Lung (tissue), 12 donors: ENCODE measurements around the gene GHRL. TPM values are rescaled to one million over a fixed set of nuclear protein-coding genes. Genes with fewer than 3 reads are reported as not detected.

Experiments
- ATAC-seq: fragments of 200-7000 bp; cut with Tn5 transposase; one replicate; pipeline ENCODE4 v1.9.1; 2020; ENCODE audit warnings: moderate number of reproducible peaks; ENCODE audit not compliant: insufficient read depth, low FRiP score
- DNase-seq, 3 donors: peaks; one replicate each; pipeline ENCODE4 v3.0.0-alpha.2; 2013 to 2017
- H3K27ac ChIP-seq, 2 donors: one replicate each; pipeline ENCODE4 v1.5.1; 2013; ENCODE audit warnings: mild to moderate bottlenecking in 2 of 2, moderate library complexity in 2 of 2, control low read depth in 1 of 2, inconsistent platforms in 1 of 2, low read depth in 1 of 2, low read length in 1 of 2
- H3K27me3 ChIP-seq, 3 donors: one replicate each; pipeline ENCODE4 v1.5.1; 2013; ENCODE audit warnings: low read length in 2 of 3; ENCODE audit not compliant: control insufficient read depth in 3 of 3, insufficient read depth in 3 of 3
- H3K36me3 ChIP-seq, 4 donors: one replicate each; pipeline ENCODE4 v1.5.1; 2013; ENCODE audit warnings: low read length in 4 of 4, mild to moderate bottlenecking in 1 of 4, moderate library complexity in 1 of 4; ENCODE audit not compliant: control insufficient read depth in 4 of 4, insufficient read depth in 4 of 4
- H3K4me1 ChIP-seq, 5 donors: one replicate each; pipeline ENCODE4 v1.5.1; 2013; ENCODE audit warnings: low read length in 5 of 5, mild to moderate bottlenecking in 2 of 5, moderate library complexity in 1 of 5; ENCODE audit not compliant: control insufficient read depth in 5 of 5, insufficient read depth in 5 of 5
- H3K4me3 ChIP-seq: one replicate; pipeline ENCODE4 v1.5.1; 2013; ENCODE audit warnings: mild to moderate bottlenecking, control low read depth, moderate library complexity
- H3K9ac ChIP-seq, 2 donors: one replicate each; pipeline ENCODE4 v1.5.1; 2013; ENCODE audit warnings: low read length in 2 of 2, control low read depth in 1 of 2; ENCODE audit not compliant: insufficient read depth in 1 of 2
- H3K9me3 ChIP-seq, 4 donors: one replicate each; pipeline ENCODE4 v1.5.1; 2013; ENCODE audit warnings: low read length in 3 of 4, mild to moderate bottlenecking in 1 of 4, moderate library complexity in 1 of 4; ENCODE audit not compliant: control insufficient read depth in 4 of 4, insufficient read depth in 3 of 4
- WGBS, 2 donors: extraction: QIAGEN DNeasy Blood & Tissue Kit; methylation state at CpG; one replicate each; pipeline ENCODE4 v1.1.7; 2013; 5-methylcytosine and 5-hydroxymethylcytosine counted together
- polyA plus RNA-seq, 2 donors: library from polyadenylated mRNA; stranded (reverse); fragments of 200-250 nt; gene quantifications; one replicate each; pipeline ENCODE4 v1.2.1, GENCODE V29; 2013
- total RNA-seq, 2 donors: library from RNA; depleted of rRNA in 1 of 2; stranded (reverse); fragments of >200 nt in 1 of 2; gene quantifications; one replicate each; pipeline ENCODE4 v1.2.1, GENCODE V29; 2014 to 2021
- TF ChIP-seq, protein P1 (sequence below): IDR thresholded peaks from 2 replicates; pipeline ENCODE4 v1.5.1; 2012; ENCODE audit warnings: mild to moderate bottlenecking; ENCODE audit errors: control extremely low read depth, extremely low read depth
- donor health status: control.
- donor health status: control.
- donor health status: Bipolar disorder and iron deficiency.
- donor health status: healthy.
- donor health status: DM: yes; HTN: yes; CAD: no.

Gene GHRL
- total and polyA plus RNA-seq, 4 donors, result 5.4 to 28.2 (median 10.7) TPM

DNA sequence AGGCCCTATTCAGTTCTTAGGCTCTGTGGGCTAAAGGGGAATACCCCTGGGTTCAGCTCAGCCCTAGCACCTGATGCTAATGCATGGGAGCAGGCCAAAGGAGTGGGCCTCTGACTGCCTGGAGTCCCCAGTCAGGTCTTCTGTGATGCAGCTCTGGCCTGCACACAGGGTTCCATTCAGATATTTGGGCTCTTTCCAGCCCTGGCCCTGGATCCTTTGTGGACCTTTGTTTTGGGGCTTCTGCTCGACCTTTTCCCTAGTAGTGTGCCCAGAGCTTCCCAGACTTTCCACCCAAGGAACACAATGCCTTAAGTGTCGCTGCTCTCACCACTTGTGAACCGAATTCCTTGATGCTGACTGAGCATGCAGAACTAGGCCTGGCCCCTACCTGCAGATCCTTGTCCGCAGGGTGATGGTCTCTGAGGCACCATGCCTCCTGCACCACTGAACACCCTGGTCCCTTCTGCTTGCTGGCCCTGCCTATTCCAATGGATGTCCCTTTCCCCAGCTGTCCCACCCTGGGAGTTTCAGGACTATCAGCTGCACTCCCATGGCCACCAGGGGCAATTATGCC lies 23.1 kb upstream of the GHRL start:
- H3K4me1 ChIP-seq, result peaks cover 0 to 12% (median 3%) of the 10 kb centered on the region in 5 donors

DNA sequence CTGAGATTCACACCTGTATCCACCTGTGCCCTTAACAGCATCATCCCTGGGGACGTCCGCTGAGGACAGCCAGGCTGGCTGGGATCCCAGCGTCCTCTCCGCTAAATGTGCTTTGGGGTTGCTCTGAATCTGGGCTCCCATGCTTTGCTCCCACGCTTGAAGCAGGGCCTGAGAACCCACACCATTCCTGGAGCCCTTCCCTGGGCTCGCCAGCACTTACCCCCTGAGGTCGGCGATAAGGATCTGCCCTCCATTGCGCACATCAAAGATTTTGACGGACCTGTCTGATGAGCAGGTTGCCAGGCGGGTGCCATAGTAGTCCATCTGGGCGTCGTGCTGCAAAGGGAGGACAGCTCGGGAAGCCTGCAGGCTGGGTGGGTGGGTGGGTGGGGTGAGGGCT lies 22.4 kb upstream of the GHRL start:
- no peaks in the 10 kb centered on the region for H3K27me3 ChIP-seq
- no peak for ATAC-seq

More for the DNA sequence above, 23.1 kb upstream of the GHRL start:
- Histone ChIP-seq H3K27ac (no peak overlapping the region), H3K36me3 (peaks cover 36 to 55% (median 42%) of the 10 kb centered on the region in 4 donors), H3K27me3 (no peaks in the 10 kb centered on the region), H3K4me3 (no peak overlapping the region), H3K9ac (no peak overlapping the region), H3K9me3 (no peaks in the 10 kb centered on the region)
- 94 to 96% methylated on average over 4 of the region's 4 CpGs for WGBS, 2 donors
- DNase-seq, result no peak
- ATAC-seq, result no peak
- TF ChIP-seq, protein P1, sequence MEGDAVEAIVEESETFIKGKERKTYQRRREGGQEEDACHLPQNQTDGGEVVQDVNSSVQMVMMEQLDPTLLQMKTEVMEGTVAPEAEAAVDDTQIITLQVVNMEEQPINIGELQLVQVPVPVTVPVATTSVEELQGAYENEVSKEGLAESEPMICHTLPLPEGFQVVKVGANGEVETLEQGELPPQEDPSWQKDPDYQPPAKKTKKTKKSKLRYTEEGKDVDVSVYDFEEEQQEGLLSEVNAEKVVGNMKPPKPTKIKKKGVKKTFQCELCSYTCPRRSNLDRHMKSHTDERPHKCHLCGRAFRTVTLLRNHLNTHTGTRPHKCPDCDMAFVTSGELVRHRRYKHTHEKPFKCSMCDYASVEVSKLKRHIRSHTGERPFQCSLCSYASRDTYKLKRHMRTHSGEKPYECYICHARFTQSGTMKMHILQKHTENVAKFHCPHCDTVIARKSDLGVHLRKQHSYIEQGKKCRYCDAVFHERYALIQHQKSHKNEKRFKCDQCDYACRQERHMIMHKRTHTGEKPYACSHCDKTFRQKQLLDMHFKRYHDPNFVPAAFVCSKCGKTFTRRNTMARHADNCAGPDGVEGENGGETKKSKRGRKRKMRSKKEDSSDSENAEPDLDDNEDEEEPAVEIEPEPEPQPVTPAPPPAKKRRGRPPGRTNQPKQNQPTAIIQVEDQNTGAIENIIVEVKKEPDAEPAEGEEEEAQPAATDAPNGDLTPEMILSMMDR, result no peak

DNA sequence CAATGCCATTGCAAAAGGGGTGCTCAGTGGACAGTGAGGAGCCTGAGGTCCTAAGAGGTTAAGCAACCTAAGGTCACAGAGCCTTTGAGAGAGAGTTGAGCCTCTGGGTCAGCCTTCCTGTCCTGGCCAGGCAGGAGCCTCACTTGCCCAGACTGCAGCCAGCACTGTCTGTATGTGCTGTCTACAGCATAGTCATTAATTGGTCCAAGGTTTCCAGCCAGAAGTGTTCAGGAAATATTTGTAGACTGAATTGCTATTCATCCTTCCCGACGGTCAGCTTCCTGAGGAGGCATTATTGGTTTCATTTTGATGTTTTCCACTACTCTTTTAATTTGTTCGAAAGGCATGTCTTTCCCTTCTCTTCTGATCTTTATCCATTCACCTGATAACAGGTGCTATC lies 20.1 kb upstream of the GHRL start:
- Histone ChIP-seq H3K4me3 (no peak overlapping the region), H3K4me1 (peaks cover 0 to 1% (median 0%) of the 10 kb centered on the region in 5 donors), H3K36me3 (peaks cover 27 to 52% (median 39%) of the 10 kb centered on the region in 4 donors), H3K9ac (no peak overlapping the region), H3K27me3 (no peaks in the 10 kb centered on the region), H3K9me3 (no peaks in the 10 kb centered on the region), H3K27ac (no peak overlapping the region)
- 64 to 71% methylated on average over 3 of the region's 3 CpGs for whole genome bisulfite sequencing, 2 donors
- TF ChIP-seq, protein P1, result no peak
- ATAC-seq (no peak), DNase-seq (no peak)

More for the DNA sequence above, 22.4 kb upstream of the GHRL start:
- TF ChIP-seq, protein P1, result no peak
- no peak for DNase-seq
- no peak overlapping the region for H3K4me3 ChIP-seq
- peaks cover 0 to 11% (median 2%) of the 10 kb centered on the region in 5 donors for H3K4me1 ChIP-seq
- WGBS, 2 donors, result 95 to 96% methylated on average over 14 of the region's 14 CpGs
- no peak overlapping the region for H3K27ac ChIP-seq
- H3K9ac ChIP-seq, result no peak overlapping the region
- H3K9me3 ChIP-seq, result no peaks in the 10 kb centered on the region
- peaks cover 36 to 53% (median 42%) of the 10 kb centered on the region in 4 donors for H3K36me3 ChIP-seq

DNA sequence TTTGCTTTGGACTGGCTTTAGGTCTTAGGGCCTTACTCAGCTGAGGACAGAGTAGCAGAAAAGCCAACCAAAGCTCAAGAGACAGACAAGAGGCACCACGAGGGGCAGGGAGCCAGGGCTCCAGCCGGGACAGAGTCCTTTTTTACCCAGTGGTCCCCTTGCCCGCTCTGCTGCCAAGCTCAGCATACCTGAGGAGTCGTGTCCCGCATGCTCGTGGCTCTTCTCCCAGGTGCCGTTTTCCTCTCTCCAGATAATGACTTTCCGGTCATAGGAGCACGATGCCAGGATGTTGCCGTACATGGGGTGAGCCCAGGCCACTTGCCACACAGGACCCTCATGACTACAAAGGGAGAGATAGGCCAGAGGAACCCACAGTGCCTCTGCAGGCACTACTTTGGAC lies 19.6 kb upstream of the GHRL start:
- H3K4me1 ChIP-seq, result peaks cover 0 to 1% (median 0%) of the 10 kb centered on the region in 5 donors
- DNase-seq (no peak), ATAC-seq (no peak)
- H3K27ac ChIP-seq, result no peak overlapping the region
- H3K9ac ChIP-seq, result no peak overlapping the region
- H3K27me3 ChIP-seq, result no peaks in the 10 kb centered on the region
- H3K4me3 ChIP-seq, result no peak overlapping the region
- H3K36me3 ChIP-seq, result peaks cover 24 to 48% (median 36%) of the 10 kb centered on the region in 4 donors
- TF ChIP-seq, protein P1, result no peak
- WGBS, 2 donors, result 90 to 94% methylated on average over 10 of the region's 10 CpGs
- no peaks in the 10 kb centered on the region for H3K9me3 ChIP-seq
